C4-2B (cell line): ENCODE measurements around the gene PLD1.

Experiments used
- CTCF ChIP-seq: fragments of 450-650 bp; conservative IDR thresholded peaks from 2 replicates; pipeline ENCODE4 v1.5.1; 2017; ENCODE audit warnings: mild to moderate bottlenecking
- ZFX ChIP-seq: fragments of 450-650 bp; IDR thresholded peaks from 2 replicates; pipeline ENCODE4 v1.6.1; 2017

GRCh38 chr3:171832989-171833388 lies 22.7 kb upstream of the PLD1 start:
- TF ChIP-seq CTCF (no peak), ZFX (no peak)
